ENCODE results near the gene SLC35G4. TPM values are rescaled to one million over a fixed set of nuclear protein-coding genes. Genes with fewer than 3 reads are reported as not detected.

The SLC35G4 gene
- polyA plus RNA-seq, 1 of the 3 experiments (the other 2 are of a cell fraction): not detected

- Histone ChIP-seq H3K79me2 (ENCODE audit: insufficient read depth) (no peaks in the 10 kb centered on the region), H3K36me3 (replicated peaks in 1 of 2; ENCODE audit: control insufficient read depth in 1 of 2, insufficient read depth in 2 of 2, low read length in 1 of 2) (no peaks in the 10 kb centered on the region), H3K4me3 (ENCODE audit: low read depth in 2 of 2, low read length in 1 of 2) (no peak overlapping the region), H3K4me2 (no peak overlapping the region), H3K27me3 (ENCODE audit: insufficient read depth) (peaks cover 31% of the 10 kb centered on the region; the same call in 1 of the 2 replicates), H3K9me2 (no peaks in the 10 kb centered on the region), H4K20me1 (ENCODE audit: insufficient read depth) (no peaks in the 10 kb centered on the region), H3K4me1 (ENCODE audit: control insufficient read depth in 1 of 2, insufficient read depth in 2 of 2, low read depth in 1 of 2, low read length in 1 of 2) (no peaks in the 10 kb centered on the region), H3F3A (replicated peaks; ENCODE audit: insufficient read depth) (no peaks in the 10 kb centered on the region), H3K9me3 (no peaks in the 10 kb centered on the region), H3K27ac (ENCODE audit: low read depth in 2 of 2, low read length in 1 of 2) (no peak overlapping the region), H3K9ac (no peak overlapping the region), H2AFZ (ENCODE audit: low read depth) (no peak overlapping the region)
- CTCF ChIA-PET: no interaction called here
- POLR2A ChIA-PET: no interaction called here
- 2% methylated on average over 7 of the region's 7 CpGs for WGBS (ENCODE audit: low lambda C conversion rate)
- DNase-seq: no peak
- TF ChIP-seq MEF2A (IDR thresholded peaks at IDR 0.05; ENCODE audit: borderline replicate concordance, low read depth): no peak
- TF ChIP-seq TAF1 (IDR thresholded peaks at IDR 0.05; ENCODE audit: borderline replicate concordance, low read depth, low read length): no peak
- TF ChIP-seq IRF3 (IDR thresholded peaks at IDR 0.05; ENCODE audit: low read depth, low read length): no peak
- no peak for TF ChIP-seq CTCF (IDR thresholded peaks at IDR 0.05)
- TF ChIP-seq PBX3 (IDR thresholded peaks at IDR 0.05): no peak
- no peak for TF ChIP-seq RXRA (IDR thresholded peaks at IDR 0.05; ENCODE audit: borderline replicate concordance, low read depth)
- no peak for TF ChIP-seq REST (IDR thresholded peaks at IDR 0.05; ENCODE audit: low read depth, low read length)
- no peak for TF ChIP-seq USF2 (IDR thresholded peaks at IDR 0.05; ENCODE audit: borderline replicate concordance, low read depth, low read length)
- no peak for TF ChIP-seq ELF1 (IDR thresholded peaks at IDR 0.05)
- TF ChIP-seq CHD2 (IDR thresholded peaks at IDR 0.05; ENCODE audit: low read length, partially characterized antibody): no peak
- TF ChIP-seq FOSL2 (IDR thresholded peaks at IDR 0.05; ENCODE audit: borderline replicate concordance, low read depth): no peak
- TF ChIP-seq ZBTB33 (IDR thresholded peaks at IDR 0.05; ENCODE audit: borderline replicate concordance, low read depth): no peak
- TF ChIP-seq USF1 (IDR thresholded peaks at IDR 0.05; ENCODE audit: borderline replicate concordance, low read depth): no peak
- TF ChIP-seq SMC3 (IDR thresholded peaks at IDR 0.05; ENCODE audit: low read depth, low read length): no peak
- TF ChIP-seq MAX (IDR thresholded peaks at IDR 0.05; ENCODE audit: low read depth): no peak
Measured at GRCh38 chr18:11577271-11578112, 31.9 kb upstream of the SLC35G4 start.

All from SK-N-SH (cell line).